Measurements from ENCODE around the gene MX1.

MX1 gene

GRCh38 chr21:41393876-41394465 is 32.1 kb upstream of the MX1 start:
- ATAC-seq, result no peak
- TF ChIP-seq ARNTL (CRISPR knock-in tag; IDR thresholded peaks at IDR 0.05; ENCODE audit: borderline replicate concordance, low read depth) (no peak), SNAI2 (CRISPR knock-in tag; IDR thresholded peaks at IDR 0.05) (no peak), CSRNP3 (CRISPR knock-in tag; IDR thresholded peaks at IDR 0.05) (no peak), ISL1 (CRISPR knock-in tag; IDR thresholded peaks at IDR 0.05) (no peak), RARB (CRISPR knock-in tag; IDR thresholded peaks at IDR 0.05) (no peak), GLIS3 (CRISPR knock-in tag; IDR thresholded peaks at IDR 0.05) (no peak), ZC3H10 (CRISPR knock-in tag; IDR thresholded peaks at IDR 0.05) (no peak), ZFP30 (CRISPR knock-in tag; IDR thresholded peaks at IDR 0.05) (no peak), OSR1 (CRISPR knock-in tag; IDR thresholded peaks at IDR 0.05) (no peak), ZNF565 (CRISPR knock-in tag; conservative IDR thresholded peaks at IDR 0.05; ENCODE audit: low read depth) (no peak), ZFP3 (CRISPR knock-in tag; IDR thresholded peaks at IDR 0.05) (no peak), TCF4 (CRISPR knock-in tag; IDR thresholded peaks at IDR 0.05; ENCODE audit: borderline replicate concordance) (no peak), TSHZ2 (CRISPR knock-in tag; IDR thresholded peaks at IDR 0.05) (no peak), CSDC2 (CRISPR knock-in tag; IDR thresholded peaks at IDR 0.05) (no peak), BACH2 (CRISPR knock-in tag; IDR thresholded peaks at IDR 0.05; ENCODE audit: borderline replicate concordance) (no peak), TOX (CRISPR knock-in tag; IDR thresholded peaks at IDR 0.05; ENCODE audit: borderline replicate concordance) (no peak)
- TF ChIP-seq, protein P1, sequence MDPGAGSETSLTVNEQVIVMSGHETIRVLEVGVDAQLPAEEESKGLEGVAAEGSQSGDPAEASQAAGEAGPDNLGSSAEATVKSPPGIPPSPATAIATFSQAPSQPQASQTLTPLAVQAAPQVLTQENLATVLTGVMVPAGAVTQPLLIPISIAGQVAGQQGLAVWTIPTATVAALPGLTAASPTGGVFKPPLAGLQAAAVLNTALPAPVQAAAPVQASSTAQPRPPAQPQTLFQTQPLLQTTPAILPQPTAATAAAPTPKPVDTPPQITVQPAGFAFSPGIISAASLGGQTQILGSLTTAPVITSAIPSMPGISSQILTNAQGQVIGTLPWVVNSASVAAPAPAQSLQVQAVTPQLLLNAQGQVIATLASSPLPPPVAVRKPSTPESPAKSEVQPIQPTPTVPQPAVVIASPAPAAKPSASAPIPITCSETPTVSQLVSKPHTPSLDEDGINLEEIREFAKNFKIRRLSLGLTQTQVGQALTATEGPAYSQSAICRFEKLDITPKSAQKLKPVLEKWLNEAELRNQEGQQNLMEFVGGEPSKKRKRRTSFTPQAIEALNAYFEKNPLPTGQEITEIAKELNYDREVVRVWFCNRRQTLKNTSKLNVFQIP (CRISPR knock-in tag; IDR thresholded peaks at IDR 0.05; ENCODE audit: borderline replicate concordance, low read depth), result no peak

GRCh38 chr21:41396558-41397075 is 29.4 kb upstream of the MX1 start:
- TF ChIP-seq TSHZ2 (CRISPR knock-in tag; IDR thresholded peaks at IDR 0.05), result no peak
- TF ChIP-seq RARB (CRISPR knock-in tag; IDR thresholded peaks at IDR 0.05), result no peak
- no peak for TF ChIP-seq ISL1 (CRISPR knock-in tag; IDR thresholded peaks at IDR 0.05)
- TF ChIP-seq ZNF8 (CRISPR knock-in tag; IDR thresholded peaks at IDR 0.05), result no peak
- TF ChIP-seq ESRRG (CRISPR knock-in tag; IDR thresholded peaks at IDR 0.05), result no peak
- TF ChIP-seq GLIS3 (CRISPR knock-in tag; IDR thresholded peaks at IDR 0.05), result no peak
- TF ChIP-seq SNAI2 (CRISPR knock-in tag; IDR thresholded peaks at IDR 0.05), result no peak
- TF ChIP-seq ZNF565 (CRISPR knock-in tag; conservative IDR thresholded peaks at IDR 0.05; ENCODE audit: low read depth), result no peak
- no peak for TF ChIP-seq ZNF70 (CRISPR knock-in tag; IDR thresholded peaks at IDR 0.05)
- no peak for TF ChIP-seq CSDC2 (CRISPR knock-in tag; IDR thresholded peaks at IDR 0.05)
- no peak for TF ChIP-seq PPARA (CRISPR knock-in tag; IDR thresholded peaks at IDR 0.05; ENCODE audit: borderline replicate concordance)
- TF ChIP-seq ZFP30 (CRISPR knock-in tag; IDR thresholded peaks at IDR 0.05), result no peak
- TF ChIP-seq ARNTL (CRISPR knock-in tag; IDR thresholded peaks at IDR 0.05; ENCODE audit: borderline replicate concordance, low read depth), result no peak
- TF ChIP-seq OSR1 (CRISPR knock-in tag; IDR thresholded peaks at IDR 0.05), result no peak
- TF ChIP-seq, protein P1 (CRISPR knock-in tag; IDR thresholded peaks at IDR 0.05; ENCODE audit: borderline replicate concordance, low read depth), result no peak
- TF ChIP-seq TCF4 (CRISPR knock-in tag; IDR thresholded peaks at IDR 0.05; ENCODE audit: borderline replicate concordance), result no peak
- TF ChIP-seq CSRNP3 (CRISPR knock-in tag; IDR thresholded peaks at IDR 0.05), result no peak
- no peak for TF ChIP-seq PATZ1 (CRISPR knock-in tag; IDR thresholded peaks at IDR 0.05; ENCODE audit: borderline replicate concordance)
- TF ChIP-seq, protein P2, sequence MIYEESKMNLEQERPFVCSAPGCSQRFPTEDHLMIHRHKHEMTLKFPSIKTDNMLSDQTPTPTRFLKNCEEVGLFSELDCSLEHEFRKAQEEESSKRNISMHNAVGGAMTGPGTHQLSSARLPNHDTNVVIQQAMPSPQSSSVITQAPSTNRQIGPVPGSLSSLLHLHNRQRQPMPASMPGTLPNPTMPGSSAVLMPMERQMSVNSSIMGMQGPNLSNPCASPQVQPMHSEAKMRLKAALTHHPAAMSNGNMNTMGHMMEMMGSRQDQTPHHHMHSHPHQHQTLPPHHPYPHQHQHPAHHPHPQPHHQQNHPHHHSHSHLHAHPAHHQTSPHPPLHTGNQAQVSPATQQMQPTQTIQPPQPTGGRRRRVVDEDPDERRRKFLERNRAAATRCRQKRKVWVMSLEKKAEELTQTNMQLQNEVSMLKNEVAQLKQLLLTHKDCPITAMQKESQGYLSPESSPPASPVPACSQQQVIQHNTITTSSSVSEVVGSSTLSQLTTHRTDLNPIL (CRISPR knock-in tag; IDR thresholded peaks at IDR 0.05; ENCODE audit: low read depth), result no peak
- ATAC-seq, result no peak

Data from SK-N-SH treated with all-trans-retinoic acid at 6 μM for 48 hours (cell line).